Hematopoietic multipotent progenitor cell treated with erythropoietin and hydrocortisone succinate and interleukin-3 and kit ligand, for 17 days (in vitro differentiated cells): ENCODE measurements around the gene STX10.
"Not testable (repeated sequence)": the region's sequence is repeated elsewhere in the genome, so short reads cannot be mapped to it uniquely, and the experiment has no call there.

Experiments
- DNase-seq: peaks from one replicate; pipeline ENCODE4 v3.0.0-alpha.2; 2015; ENCODE audit warnings: low spot score

STX10 gene

DNA sequence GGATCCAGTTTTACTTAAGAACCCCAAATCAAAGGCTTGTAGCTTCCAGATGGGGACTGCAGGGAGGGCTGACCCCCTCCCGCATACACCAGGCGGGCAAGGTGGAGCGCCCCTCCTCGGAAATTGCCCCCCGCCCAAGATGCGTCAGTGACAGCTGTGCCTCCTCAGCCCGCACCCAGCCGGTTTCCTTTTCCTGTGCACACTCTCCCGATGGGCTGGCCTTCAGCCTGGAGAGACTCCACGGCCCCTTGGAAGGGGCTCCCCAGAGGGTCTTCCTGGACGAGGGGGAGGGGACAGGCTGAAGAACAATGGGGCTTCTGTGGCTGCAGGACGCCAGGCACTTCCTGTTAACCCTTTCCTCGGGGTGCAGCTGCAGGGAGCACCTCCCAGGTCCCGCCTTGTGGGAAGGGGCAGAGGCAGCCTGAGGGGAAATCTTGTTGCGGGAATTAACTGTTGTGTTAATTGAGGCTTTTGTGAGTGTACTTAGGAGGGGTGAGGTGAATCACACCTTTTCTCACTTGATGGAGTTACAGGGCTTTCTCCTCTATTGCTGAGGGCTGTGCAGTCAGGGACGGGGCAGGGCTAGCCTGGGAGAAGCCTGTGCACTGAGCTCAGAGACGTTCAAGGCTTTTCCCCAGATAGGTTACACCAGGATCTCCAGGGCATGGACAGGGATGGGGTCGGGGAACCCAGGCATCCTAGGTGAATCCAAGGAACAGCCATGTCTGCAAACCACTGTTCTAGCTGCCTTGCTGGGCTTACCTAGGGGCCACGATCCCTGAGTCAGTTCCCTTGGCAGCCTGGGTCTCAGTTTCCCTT is 14.4 kb upstream of the STX10 start:
- DNase-seq = no peak

- DNase-seq = no peak
Measured at GRCh38 chr19:13163609-13164342, 13.6 kb upstream of the STX10 start.

- DNase-seq = peak; percentile 90
Measured at GRCh38 chr19:13162724-13163608, 12.8 kb upstream of the STX10 start.

DNA sequence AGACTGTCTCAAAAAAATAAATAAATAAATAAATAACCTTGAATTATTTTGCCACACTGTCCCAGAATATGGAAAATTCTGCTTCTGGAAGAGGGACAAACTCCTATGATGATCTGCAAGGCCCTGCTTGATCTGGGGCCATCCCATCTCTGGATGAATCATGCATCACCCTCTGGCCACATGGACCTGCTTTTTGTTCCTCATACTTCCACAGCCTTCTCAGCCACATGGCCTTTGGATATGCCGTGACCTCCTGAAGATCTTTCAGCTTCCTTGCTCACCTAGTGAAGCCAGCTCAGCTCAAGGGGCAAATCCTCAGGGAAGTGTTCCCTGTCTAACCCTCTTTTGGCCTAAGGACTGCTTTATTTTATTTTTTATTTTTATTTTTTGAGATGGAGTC is 10.4 kb upstream of the STX10 start:
- DNase-seq = no peak

GRCh38 chr19:13159713-13160112 is 9.5 kb upstream of the STX10 start:
- DNase-seq = no peak

DNA sequence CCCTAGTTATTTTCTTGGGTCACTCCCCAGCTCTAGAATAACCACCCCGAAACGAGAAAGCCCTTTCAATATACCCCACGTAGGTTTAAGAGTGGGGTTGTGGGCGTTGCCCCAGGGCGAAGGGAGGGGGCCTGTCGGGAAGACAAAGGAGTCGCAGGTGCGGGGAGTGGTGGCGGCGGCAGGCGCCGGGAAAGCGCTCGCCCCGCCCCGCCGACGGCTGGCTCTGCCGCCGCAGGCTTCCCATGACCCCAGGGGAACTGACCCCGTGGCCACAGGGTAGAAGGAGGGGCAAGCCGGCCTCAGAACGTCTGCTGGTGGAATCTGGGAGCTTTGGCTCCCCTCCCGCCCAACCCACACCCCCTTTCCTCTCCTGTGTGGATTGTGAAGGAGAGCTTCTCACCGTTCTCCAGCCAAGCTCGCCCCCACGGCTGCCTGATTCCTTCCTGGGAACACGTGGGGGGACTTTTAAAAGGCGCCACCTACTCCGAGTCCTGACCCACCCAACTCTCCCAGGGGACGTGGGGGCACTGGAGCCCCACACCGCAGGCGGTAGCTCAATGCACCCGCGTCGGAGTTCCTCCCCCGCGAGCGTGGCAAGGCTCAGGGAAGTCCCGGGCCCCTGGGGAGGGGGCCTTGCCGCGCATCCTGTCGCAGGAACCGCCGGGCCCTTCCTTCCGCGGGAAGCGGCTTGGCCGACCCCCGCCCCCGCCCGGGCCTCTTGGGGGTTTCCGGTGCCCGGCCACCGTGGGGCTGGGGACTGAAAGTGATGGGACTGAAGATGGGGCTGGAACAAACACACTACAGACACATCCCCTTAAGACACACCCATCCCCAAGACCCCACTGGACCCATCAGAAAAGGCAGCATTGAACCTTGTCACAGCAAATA is 5.5 kb upstream of the STX10 start:
- peak; percentile 46 for DNase-seq

- peak; percentile 60 for DNase-seq
Measured at GRCh38 chr19:13154911-13155471, 4.8 kb upstream of the STX10 start.

DNA sequence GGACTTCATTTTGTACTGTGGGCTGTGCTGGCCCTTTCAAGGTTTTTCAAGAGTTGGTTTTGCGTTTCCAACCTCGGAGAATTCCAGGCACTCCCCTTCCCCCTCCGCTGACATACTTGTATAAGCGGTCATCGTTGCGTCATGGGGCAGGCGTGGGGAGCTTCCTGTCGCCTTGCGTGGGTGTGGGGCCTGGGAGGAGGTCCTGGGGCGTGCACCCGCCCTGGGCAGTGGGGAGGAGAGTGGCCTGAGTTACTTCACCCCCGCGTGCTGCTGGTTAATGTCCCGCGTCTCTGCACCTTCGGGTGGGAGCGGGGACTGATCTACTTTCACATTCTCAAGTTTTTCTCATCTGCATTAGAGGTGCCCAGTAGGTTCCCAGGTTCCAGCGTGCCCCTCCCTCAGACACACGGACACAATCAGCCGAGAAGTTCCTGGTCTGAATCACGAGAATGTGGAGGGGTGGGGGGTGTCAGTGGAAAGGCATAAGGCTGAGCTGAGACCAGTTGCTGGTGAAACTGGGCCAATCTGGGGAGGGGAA is 4.1 kb upstream of the STX10 start:
- peak; percentile 72 for DNase-seq

DNA sequence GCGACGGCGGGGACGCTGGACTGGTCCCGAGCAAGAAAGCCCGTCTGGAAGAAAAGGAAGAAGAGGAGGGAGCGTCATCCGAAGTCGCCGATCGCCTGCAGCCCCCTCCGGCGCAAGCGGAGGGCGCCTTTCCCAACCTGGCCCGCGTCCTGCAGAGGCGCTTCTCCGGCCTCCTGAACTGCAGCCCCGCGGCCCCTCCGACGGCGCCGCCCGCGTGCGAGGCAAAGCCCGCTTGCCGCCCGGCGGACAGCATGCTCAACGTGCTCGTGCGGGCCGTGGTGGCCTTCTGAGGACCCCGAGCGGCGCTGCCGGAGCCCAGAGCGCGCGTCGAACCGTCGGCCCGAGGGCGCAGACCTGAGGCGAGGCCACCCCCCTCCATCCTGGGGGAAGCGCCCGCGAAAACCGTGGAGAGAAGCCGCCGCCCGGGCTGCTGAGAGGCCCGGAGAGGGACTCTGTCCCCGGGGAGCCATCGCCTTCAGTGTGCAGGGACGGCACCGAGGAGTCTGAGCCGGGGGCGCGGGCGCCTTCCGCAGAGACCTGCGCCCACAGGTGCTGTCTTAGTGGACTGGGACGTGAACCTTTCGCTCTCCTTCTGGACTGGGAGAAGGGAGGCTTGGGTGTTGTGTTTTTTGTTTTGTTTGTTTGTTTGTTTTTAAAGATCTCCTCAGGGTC is 3.5 kb upstream of the STX10 start:
- DNase-seq = no peak

DNA sequence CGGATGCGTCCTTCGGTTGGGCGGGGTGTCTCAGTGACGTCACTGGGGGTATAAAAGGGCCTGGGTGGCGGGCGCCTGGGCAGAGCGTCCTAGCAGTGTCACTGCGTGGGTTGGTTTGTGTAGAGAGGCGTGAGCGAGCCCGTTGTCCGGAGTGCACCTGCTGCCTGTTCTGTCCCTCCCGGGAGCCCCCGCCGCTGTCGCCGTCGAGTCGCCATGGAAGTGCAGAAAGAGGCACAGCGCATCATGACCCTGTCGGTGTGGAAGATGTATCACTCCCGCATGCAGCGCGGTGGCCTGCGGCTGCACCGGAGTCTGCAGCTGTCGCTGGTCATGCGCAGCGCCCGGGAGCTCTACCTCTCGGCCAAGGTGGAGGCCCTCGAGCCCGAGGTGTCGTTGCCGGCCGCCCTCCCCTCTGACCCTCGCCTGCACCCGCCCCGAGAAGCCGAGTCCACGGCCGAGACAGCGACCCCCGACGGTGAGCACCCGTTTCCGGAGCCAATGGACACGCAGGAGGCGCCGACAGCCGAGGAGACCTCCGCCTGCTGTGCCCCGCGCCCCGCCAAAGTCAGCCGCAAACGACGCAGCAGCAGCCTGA is 2.9 kb upstream of the STX10 start:
- DNase-seq = peak; percentile 97

- DNase-seq = no peak
Measured at GRCh38 chr19:13152356-13152973, 2.3 kb upstream of the STX10 start.

- DNase-seq = peak; percentile 94
Measured at GRCh38 chr19:13151605-13152355, 1.6 kb upstream of the STX10 start.

GRCh38 chr19:13150931-13151604 is 893 bp upstream of the STX10 start:
- DNase-seq = peak; percentile 35

DNA sequence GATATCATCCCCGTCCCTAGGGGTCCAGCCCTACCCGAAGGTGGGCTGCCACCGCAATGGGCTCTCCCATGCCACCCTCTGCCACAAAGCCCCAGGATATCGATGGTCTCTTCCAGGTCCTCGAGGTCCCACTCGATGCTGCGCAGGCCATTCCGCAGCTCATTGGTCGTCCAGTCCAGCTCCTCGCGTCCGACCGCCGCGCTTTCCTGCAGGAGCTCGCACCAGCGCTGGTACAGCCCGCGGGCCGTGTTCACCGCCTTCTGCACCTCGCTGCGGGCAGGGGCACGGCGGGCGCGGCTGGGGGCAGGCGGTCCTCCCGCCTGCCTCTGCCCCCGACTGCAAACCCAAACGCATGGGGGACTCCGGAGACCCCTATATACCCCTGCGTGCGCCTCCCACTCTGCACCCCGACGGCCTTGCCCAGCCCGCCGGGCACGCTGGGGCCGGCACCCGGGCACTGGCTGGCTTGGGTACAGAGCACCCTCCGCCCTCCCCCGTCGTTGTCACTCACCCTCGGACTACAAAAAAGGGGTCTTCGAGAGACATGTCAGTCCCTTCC is 468 bp downstream of the STX10 start:
- no peak for DNase-seq

GRCh38 chr19:13149173-13149627 is 975 bp downstream of the STX10 start:
- not testable (repeated sequence) for DNase-seq

GRCh38 chr19:13146763-13147563 is 3.2 kb downstream of the STX10 start:
- DNase-seq = peak; percentile 66
